ENCODE results near the gene SLC2A13.

DNA sequence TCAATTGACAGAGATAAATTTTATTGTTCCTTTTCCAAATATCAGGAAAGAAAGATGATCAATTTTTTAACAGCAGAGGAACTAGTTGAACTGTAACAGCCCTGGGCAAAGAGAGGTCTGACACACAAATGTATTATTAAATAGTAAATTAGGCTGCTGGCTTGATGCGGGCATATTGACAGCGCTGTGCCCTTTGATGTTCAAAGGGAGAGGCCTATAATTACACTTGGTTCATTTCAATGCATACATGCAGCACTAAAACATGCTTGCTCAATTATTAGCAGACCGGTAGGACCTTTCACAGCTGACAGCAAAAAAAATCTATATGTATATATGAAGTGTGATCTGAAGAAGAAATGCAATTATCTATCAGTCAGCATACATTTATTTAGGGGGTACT lies 219.8 kb downstream of the SLC2A13 start:
- TF ChIP-seq, protein P1, sequence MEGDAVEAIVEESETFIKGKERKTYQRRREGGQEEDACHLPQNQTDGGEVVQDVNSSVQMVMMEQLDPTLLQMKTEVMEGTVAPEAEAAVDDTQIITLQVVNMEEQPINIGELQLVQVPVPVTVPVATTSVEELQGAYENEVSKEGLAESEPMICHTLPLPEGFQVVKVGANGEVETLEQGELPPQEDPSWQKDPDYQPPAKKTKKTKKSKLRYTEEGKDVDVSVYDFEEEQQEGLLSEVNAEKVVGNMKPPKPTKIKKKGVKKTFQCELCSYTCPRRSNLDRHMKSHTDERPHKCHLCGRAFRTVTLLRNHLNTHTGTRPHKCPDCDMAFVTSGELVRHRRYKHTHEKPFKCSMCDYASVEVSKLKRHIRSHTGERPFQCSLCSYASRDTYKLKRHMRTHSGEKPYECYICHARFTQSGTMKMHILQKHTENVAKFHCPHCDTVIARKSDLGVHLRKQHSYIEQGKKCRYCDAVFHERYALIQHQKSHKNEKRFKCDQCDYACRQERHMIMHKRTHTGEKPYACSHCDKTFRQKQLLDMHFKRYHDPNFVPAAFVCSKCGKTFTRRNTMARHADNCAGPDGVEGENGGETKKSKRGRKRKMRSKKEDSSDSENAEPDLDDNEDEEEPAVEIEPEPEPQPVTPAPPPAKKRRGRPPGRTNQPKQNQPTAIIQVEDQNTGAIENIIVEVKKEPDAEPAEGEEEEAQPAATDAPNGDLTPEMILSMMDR (IDR thresholded peaks at IDR 0.05 in 4 of 5, conservative IDR thresholded peaks at IDR 0.05 in 1 of 5), result no peak
- TF ChIP-seq POLR2A (IDR thresholded peaks at IDR 0.05), result no peak
